ENCODE data around the gene TBRG4.

GRCh38 chr7:45057878-45058277 lies 53.6 kb downstream of the TBRG4 start:
- TF ChIP-seq, protein P1, sequence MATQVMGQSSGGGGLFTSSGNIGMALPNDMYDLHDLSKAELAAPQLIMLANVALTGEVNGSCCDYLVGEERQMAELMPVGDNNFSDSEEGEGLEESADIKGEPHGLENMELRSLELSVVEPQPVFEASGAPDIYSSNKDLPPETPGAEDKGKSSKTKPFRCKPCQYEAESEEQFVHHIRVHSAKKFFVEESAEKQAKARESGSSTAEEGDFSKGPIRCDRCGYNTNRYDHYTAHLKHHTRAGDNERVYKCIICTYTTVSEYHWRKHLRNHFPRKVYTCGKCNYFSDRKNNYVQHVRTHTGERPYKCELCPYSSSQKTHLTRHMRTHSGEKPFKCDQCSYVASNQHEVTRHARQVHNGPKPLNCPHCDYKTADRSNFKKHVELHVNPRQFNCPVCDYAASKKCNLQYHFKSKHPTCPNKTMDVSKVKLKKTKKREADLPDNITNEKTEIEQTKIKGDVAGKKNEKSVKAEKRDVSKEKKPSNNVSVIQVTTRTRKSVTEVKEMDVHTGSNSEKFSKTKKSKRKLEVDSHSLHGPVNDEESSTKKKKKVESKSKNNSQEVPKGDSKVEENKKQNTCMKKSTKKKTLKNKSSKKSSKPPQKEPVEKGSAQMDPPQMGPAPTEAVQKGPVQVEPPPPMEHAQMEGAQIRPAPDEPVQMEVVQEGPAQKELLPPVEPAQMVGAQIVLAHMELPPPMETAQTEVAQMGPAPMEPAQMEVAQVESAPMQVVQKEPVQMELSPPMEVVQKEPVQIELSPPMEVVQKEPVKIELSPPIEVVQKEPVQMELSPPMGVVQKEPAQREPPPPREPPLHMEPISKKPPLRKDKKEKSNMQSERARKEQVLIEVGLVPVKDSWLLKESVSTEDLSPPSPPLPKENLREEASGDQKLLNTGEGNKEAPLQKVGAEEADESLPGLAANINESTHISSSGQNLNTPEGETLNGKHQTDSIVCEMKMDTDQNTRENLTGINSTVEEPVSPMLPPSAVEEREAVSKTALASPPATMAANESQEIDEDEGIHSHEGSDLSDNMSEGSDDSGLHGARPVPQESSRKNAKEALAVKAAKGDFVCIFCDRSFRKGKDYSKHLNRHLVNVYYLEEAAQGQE (IDR thresholded peaks at IDR 0.05; ENCODE audit: low read depth): no peak
- TF ChIP-seq MAX (IDR thresholded peaks at IDR 0.05) (no peak), YY1 (IDR thresholded peaks at IDR 0.05; ENCODE audit: low read depth) (no peak), RAD21 (IDR thresholded peaks at IDR 0.05; ENCODE audit: low read depth) (no peak), TEAD4 (IDR thresholded peaks at IDR 0.05) (no peak), TAF1 (IDR thresholded peaks at IDR 0.05; ENCODE audit: low read depth) (no peak), TCF12 (IDR thresholded peaks at IDR 0.05; ENCODE audit: low read depth) (no peak), EP300 (IDR thresholded peaks at IDR 0.05; ENCODE audit: borderline replicate concordance) (no peak), CEBPB (IDR thresholded peaks at IDR 0.05) (no peak), EGR1 (IDR thresholded peaks at IDR 0.05) (no peak), FOXM1 (IDR thresholded peaks at IDR 0.05; ENCODE audit: borderline replicate concordance, low read depth) (no peak), CREB1 (IDR thresholded peaks at IDR 0.05; ENCODE audit: low read depth) (no peak), ZBTB7A (IDR thresholded peaks at IDR 0.05; ENCODE audit: low read depth) (no peak), USF1 (IDR thresholded peaks at IDR 0.05) (no peak)
